DMS53 treated with DMSO at 0.1 percent for 48 hours (cell line): ENCODE measurements around the gene UQCC2.
A peak's percentile ranks its signal among the peaks of the same experiment; 100 is the strongest.

Experiments
- DNase-seq: peaks from one replicate; lab custom pipeline; 2025; ENCODE audit not compliant: unreplicated experiment; lab: John Stamatoyannopoulos, UW

The UQCC2 gene

GRCh38 chr6:33708516-33709204 is 2.8 kb downstream of the UQCC2 start:
- no peak for DNase-seq

- DNase-seq, result no peak
Measured at GRCh38 chr6:33707771-33708170, 3.7 kb downstream of the UQCC2 start.

DNA sequence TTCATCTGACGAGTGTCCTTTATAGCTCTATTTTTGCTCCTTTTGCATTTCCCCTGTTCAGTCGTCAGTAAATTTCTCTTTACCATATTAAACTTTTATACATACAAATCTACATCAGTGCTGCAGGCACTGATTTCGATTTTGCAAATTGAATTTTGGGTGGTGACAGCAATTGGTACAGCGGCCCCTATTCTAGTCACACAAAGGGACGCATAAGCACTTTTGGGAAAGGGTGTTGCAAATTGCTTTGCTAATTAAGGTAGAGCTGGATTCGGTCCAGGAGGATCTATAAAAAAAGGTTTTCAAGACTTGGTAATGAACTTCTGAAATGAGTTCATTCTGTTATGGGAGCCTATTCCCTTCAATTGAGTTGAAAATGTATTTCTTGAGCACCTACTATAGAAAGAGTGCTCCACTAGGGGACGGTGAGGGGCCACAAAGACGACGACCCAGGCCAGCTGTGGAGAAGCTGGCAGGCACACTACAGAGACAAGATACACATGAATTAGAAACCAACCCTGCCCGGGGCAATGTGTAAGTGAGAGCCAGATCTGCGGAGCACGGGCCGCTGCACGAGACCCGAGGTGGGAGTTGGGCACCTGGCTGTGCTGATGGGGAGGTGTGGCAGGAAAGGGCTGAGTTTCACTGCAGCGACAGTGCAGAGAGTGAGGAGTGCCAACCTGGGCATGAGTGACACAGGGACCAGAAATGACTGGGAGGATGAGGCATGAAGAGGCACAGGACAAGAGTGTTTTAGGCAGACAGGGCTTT is 5.4 kb downstream of the UQCC2 start:
- no peak for DNase-seq

DNA sequence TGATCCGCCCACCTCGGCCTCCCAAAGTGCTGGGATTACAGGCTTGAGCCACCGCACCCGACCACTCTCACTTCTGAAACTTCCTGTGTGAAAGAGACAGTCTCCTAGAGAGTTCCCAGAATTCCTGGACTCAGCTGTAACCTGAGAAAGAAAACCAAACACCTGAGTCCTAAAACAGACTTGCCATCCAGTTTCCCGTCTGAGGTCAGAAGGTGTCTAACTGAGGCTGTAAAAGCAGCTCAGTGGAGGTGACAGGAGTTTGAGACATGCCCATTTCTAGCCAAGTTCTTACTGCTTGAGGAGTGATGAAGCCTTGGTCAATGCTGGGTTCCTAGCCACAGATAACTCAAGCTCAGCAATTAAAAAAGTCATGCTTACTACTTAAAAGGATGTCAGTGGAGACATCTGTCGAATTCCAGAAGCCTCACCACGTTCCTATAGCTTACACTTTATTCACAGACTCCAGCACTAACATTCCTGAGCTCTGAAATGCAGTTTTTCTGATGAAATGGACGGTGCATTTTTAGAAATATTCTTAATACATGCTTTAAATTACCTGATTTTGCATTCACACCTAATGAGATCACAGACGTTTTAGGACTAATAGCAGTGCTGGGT is 6.1 kb downstream of the UQCC2 start:
- no peak for DNase-seq

GRCh38 chr6:33704215-33705066 is 7.1 kb downstream of the UQCC2 start:
- no peak for DNase-seq

GRCh38 chr6:33702345-33702977 is 9.0 kb downstream of the UQCC2 start:
- peak; percentile 70 for DNase-seq

DNA sequence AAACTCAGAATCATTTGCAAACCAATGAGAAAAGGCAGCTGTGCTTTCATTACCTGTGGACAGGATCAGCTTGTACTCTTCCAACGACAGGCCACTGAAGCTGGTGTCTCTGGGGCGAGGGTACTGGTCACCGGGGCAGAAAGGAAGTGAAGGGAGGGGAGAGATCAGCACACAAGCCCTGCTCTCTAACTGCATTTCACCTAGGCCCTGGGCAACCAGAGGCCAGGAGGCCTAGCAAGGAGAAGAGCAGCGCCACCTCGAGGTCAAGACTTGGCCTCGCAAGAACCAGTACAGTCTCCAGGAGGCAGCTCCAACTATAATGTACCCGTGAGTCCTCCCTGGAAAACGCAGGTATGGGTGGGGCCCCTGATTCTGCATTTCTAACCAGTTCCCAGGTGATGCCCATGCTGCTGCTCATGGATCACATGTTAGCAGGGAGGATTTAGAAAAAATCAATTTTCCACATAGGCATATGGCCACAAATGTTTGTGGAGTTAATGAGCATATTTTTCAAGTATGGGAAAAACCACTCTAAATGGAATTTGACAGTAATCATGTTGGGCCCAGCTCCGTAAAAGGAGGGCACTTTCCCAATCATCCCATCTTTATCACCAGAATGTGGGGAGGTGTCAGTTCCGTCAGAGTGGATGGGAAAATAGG is 11.0 kb downstream of the UQCC2 start:
- DNase-seq, result peak; percentile 48

- no peak for DNase-seq
Measured at GRCh38 chr6:33699739-33700138, 11.8 kb downstream of the UQCC2 start.

- DNase-seq, result no peak
Measured at GRCh38 chr6:33699131-33699530, 12.4 kb downstream of the UQCC2 start.

DNA sequence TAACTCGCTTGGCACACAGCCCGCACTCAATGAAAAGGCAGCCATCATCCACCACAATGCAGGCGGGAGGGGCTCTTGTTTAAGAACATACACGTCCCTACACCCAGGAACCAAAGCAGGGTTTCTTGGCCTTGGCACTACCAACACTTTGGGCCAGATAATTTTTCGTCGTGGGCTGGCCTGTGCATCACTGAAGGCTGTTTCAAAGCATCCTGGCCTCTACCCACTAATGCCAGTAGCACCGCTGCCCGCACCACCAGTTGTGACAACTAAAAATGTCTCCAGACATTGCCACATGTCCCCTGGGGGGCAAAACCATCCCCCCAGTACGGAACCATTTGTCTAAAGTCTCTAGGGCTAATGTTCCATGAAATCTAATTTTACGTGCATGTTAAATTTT is 13.0 kb downstream of the UQCC2 start:
- DNase-seq, result no peak

DNA sequence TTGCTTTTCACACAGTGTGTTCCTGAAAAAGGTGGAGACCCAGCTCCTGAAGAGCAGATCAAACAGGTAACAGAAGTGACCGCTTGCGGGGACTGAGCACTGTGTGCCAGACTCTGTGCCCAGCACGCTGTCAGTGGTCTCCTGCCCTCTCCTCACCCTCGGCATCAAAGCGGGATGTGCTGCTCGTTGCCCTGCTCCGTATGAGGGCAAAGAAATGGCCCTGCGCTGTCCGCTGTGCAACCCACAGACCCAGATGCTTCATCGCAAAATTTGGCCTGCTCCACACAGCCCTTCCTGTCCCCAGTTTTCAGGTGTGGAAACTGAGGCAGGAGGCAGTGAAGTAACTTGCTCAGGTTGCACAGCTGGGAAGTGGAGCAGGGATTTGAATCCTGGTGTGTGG is 13.7 kb downstream of the UQCC2 start:
- DNase-seq, result no peak

- no peak for DNase-seq
Measured at GRCh38 chr6:33696548-33697518, 14.7 kb downstream of the UQCC2 start.

DNA sequence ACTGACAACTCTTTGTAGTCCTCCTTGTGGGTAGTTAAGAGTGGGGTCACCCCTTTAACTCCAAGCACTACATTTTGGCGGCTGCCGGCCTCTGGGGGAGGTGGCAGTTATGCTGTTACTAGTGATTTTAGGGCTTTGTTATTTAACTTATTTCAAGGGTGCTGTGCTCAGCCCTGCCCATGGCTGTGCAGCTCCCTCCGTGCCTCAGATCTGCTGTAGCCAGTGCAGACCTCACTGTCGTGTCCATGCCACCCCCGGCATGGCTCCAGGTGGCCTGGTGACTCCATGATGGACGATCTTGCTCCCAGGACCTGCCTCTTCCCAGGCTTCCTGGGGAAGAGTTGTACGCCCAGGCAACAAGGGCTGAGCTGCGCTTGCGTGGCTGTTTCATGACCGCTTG is 15.4 kb downstream of the UQCC2 start:
- no peak for DNase-seq

- DNase-seq, result no peak
Measured at GRCh38 chr6:33695451-33695887, 16.0 kb downstream of the UQCC2 start.

GRCh38 chr6:33694977-33695376 is 16.5 kb downstream of the UQCC2 start:
- no peak for DNase-seq

GRCh38 chr6:33694401-33694931 is 17.0 kb downstream of the UQCC2 start:
- DNase-seq, result no peak

DNA sequence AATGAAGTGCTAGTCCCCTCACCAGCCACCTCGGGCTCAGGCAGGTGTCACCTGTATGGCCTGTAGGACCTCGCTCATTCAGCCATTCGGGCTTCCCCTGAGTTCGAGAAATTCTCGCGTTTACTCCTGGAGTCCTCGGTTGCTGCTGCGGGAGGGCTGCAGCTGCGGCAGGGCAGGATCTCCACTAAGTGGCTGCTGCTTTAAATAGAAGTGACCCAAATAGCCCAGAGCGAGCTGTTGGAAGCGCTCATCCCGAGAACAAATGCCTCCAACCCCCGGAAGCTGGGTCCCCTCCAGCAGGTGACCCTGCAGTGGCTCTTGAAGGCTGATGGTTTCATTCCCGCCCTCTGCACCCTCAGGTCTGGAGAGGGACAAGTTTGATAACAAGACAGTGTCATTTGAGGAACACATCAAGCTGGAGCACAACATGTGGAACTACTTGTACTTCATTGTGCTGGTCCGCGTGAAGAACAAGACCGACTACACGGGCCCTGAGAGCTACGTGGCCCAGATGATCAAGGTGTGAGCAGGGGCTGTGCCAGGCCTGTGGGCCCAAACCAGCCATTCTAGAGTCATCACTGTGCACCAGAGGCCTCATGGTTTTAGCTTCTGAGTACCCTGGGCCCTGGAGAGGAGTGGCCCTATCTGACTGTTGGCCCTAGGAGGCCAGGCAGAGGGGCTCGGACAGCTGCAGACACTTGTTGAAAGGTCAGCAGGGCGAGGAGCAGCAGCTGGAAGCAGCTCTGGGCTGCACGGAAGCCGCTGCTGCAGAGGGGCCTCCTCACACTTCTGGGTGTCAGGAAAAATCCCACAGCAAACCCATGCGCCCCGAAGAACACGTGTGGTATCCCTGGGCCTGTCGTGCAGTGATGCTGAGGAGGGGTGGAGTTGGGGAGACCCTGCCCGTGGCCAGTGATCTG is 18.1 kb downstream of the UQCC2 start:
- no peak for DNase-seq

DNA sequence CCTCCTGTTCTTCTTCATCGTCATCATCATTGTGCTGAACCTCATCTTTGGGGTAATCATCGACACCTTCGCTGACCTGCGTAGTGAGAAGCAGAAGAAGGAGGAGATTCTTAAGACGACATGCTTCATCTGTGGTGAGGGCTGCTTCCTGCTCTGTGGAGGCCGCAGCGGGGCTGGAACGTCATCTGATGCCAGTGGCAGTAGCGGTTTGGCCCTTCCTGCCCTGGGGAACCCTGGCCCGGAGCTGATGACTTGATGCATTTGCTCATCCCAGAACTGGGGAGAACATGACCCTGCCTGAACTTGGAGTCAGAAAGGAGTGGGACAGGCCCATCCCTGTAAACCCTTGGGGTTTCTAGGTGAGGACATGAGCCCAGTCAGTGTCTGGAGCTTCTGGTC is 18.7 kb downstream of the UQCC2 start:
- DNase-seq, result no peak
